Measurements from ENCODE around the gene ZNF841. TPM values are rescaled to one million over a fixed set of nuclear protein-coding genes. Genes with fewer than 3 reads are reported as not detected.

ZNF841 gene
- total and polyA plus RNA-seq, 9 of the 15 experiments (the other 6 are each of a cell fraction or from before 2014, with no cell fraction given) = 3.1 to 17.1 (median 11.0) TPM

DNA sequence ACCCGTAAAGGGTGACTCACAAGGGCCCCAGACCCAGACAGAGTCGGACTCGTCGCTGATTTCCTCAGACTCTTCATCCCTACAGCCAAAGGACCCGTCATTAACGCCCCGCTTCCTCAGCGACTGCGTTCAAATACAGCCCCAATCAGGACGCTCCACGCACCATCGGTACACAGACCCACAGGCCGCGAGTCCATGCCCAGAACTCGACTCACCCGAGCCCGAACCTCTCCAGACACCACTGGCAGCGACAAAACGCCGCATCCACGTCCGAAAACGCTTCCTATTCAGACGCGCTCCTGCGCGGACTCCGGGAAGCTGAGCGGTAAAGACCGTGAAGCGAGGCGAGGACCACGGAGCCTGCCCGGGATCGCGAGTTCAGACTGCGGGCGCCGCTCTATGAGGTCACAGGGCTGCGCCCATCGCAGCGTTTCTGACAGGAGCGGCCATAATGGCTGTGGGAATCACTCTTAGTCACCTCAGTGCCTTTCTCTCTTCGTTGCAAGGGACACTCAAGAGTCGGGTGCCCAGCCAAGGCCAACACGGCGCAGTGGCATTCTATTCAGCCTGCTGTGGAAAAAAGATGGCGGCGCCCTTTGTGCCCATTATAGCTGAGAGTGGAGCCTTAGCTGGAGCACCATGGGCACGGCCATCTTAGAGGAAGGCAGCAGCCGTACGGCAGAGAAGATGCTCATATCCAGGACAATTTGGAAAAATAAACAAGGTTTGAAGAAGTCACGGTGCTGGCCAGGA lies 67.4 kb downstream of the ZNF841 start, which contains the start of gene ZNF614 (continued):
- TF ChIP-seq TAF1 (IDR thresholded peaks at IDR 0.05; ENCODE audit: control insufficient read depth, extremely low read depth, insufficient read depth, low read length, severe bottlenecking) (peak; percentile 72), ZNF354B (CRISPR knock-in tag; IDR thresholded peaks at IDR 0.05) (no peak), MAFG (tag; conservative IDR thresholded peaks at IDR 0.05) (no peak), ZFPM2 (CRISPR knock-in tag; IDR thresholded peaks at IDR 0.05) (no peak), ZNF175 (CRISPR knock-in tag; IDR thresholded peaks at IDR 0.05; ENCODE audit: low read depth) (peak; percentile 74; the same call in 1 of the 2 replicates), ETS2 (tag; IDR thresholded peaks at IDR 0.05; ENCODE audit: borderline replicate concordance, poor library complexity, severe bottlenecking) (no peak), BRF1 (IDR thresholded peaks at IDR 0.05; ENCODE audit: borderline replicate concordance, extremely low read depth, insufficient read length) (no peak), JUNB (CRISPR knock-in tag; conservative IDR thresholded peaks at IDR 0.05) (no peak), PML (IDR thresholded peaks at IDR 0.05; ENCODE audit: low read length) (0 out of 2 replicates have a peak, but pooled peaks have one; percentile 40), ZKSCAN3 (CRISPR knock-in tag; IDR thresholded peaks at IDR 0.05) (no peak), YY1 (IDR thresholded peaks at IDR 0.05; ENCODE audit: borderline replicate concordance in 1 of 3, control insufficient read depth in 1 of 3, extremely low read depth in 1 of 3, insufficient read depth in 3 of 3, insufficient read length in 1 of 3, insufficient replicate concordance in 2 of 3, low read depth in 1 of 3, low read length in 2 of 3) (peak; percentile 92 to 98 (median 98)), HEY1 (CRISPR knock-in tag; IDR thresholded peaks at IDR 0.05; ENCODE audit: borderline replicate concordance) (no peak), ZKSCAN8 (CRISPR knock-in tag; IDR thresholded peaks at IDR 0.05) (no peak), ZNF707 (CRISPR knock-in tag; conservative IDR thresholded peaks at IDR 0.05) (no peak), RAD51 (IDR thresholded peaks at IDR 0.05; ENCODE audit: borderline replicate concordance, low read depth) (no peak), SIX5 (IDR thresholded peaks at IDR 0.05; ENCODE audit: borderline replicate concordance in 1 of 2, insufficient read depth in 1 of 2, low read depth in 1 of 2, low read length in 2 of 2) (peak; percentile 77 to 85)
- TF ChIP-seq, protein P1, sequence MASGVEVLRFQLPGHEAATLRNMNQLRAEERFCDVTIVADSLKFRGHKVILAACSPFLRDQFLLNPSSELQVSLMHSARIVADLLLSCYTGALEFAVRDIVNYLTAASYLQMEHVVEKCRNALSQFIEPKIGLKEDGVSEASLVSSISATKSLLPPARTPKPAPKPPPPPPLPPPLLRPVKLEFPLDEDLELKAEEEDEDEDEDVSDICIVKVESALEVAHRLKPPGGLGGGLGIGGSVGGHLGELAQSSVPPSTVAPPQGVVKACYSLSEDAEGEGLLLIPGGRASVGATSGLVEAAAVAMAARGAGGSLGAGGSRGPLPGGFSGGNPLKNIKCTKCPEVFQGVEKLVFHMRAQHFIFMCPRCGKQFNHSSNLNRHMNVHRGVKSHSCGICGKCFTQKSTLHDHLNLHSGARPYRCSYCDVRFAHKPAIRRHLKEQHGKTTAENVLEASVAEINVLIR (CRISPR knock-in tag; IDR thresholded peaks at IDR 0.05) = peak; percentile 99
- TF ChIP-seq, protein P2, sequence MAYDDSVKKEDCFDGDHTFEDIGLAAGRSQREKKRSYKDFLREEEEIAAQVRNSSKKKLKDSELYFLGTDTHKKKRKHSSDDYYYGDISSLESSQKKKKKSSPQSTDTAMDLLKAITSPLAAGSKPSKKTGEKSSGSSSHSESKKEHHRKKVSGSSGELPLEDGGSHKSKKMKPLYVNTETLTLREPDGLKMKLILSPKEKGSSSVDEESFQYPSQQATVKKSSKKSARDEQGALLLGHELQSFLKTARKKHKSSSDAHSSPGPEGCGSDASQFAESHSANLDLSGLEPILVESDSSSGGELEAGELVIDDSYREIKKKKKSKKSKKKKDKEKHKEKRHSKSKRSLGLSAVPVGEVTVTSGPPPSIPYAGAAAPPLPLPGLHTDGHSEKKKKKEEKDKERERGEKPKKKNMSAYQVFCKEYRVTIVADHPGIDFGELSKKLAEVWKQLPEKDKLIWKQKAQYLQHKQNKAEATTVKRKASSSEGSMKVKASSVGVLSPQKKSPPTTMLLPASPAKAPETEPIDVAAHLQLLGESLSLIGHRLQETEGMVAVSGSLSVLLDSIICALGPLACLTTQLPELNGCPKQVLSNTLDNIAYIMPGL (CRISPR knock-in tag; IDR thresholded peaks at IDR 0.05) = no peak
- TF ChIP-seq, protein P3, sequence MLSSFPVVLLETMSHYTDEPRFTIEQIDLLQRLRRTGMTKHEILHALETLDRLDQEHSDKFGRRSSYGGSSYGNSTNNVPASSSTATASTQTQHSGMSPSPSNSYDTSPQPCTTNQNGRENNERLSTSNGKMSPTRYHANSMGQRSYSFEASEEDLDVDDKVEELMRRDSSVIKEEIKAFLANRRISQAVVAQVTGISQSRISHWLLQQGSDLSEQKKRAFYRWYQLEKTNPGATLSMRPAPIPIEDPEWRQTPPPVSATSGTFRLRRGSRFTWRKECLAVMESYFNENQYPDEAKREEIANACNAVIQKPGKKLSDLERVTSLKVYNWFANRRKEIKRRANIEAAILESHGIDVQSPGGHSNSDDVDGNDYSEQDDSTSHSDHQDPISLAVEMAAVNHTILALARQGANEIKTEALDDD (IDR thresholded peaks at IDR 0.05) = no peak
- TF ChIP-seq, protein P4, sequence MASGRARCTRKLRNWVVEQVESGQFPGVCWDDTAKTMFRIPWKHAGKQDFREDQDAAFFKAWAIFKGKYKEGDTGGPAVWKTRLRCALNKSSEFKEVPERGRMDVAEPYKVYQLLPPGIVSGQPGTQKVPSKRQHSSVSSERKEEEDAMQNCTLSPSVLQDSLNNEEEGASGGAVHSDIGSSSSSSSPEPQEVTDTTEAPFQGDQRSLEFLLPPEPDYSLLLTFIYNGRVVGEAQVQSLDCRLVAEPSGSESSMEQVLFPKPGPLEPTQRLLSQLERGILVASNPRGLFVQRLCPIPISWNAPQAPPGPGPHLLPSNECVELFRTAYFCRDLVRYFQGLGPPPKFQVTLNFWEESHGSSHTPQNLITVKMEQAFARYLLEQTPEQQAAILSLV (tag; IDR thresholded peaks at IDR 0.05) = 0 out of 2 replicates have a peak, but pooled peaks have one; percentile 37
